ENCODE measurements around the gene DNAH7. TPM values are rescaled to one million over a fixed set of nuclear protein-coding genes. Genes with fewer than 3 reads are reported as not detected.

The DNAH7 gene
- total RNA-seq, 6 experiments from 2014 or later, result 0.12 to 0.35 (median 0.26) TPM

- 62% methylated on average over 4 of the region's 4 CpGs for WGBS (ENCODE audit: insufficient coverage, low coverage, low lambda C conversion rate, missing lambda C conversion rate)
- no peak overlapping the region for H3K4me3 ChIP-seq
- DNase-seq, result no peak
- intact Hi-C loops (cut with DNase I), result no loop called here
- TF ChIP-seq CTCF (IDR thresholded peaks at IDR 0.05), result no peak
- no peak for TF ChIP-seq POLR2A (IDR thresholded peaks at IDR 0.05)
- no peak overlapping the region for H3K27ac ChIP-seq
- ATAC-seq, result no peak
- no peaks in the 10 kb centered on the region for H3K36me3 ChIP-seq
- H3K4me1 ChIP-seq, result no peaks in the 10 kb centered on the region
- H3K9me3 ChIP-seq, result no peaks in the 10 kb centered on the region
- no peaks in the 10 kb centered on the region for H3K27me3 ChIP-seq
These were observed 258.1 kb downstream of the DNAH7 start for GRCh38 chr2:195810340-195811098.

- Histone ChIP-seq H3K4me1 (no peaks in the 10 kb centered on the region), H3K27me3 (no peaks in the 10 kb centered on the region), H3K4me3 (no peak overlapping the region), H3K36me3 (no peaks in the 10 kb centered on the region), H3K9me3 (no peaks in the 10 kb centered on the region), H3K27ac (no peak overlapping the region)
- intact Hi-C loops (cut with DNase I), result no loop called here
- WGBS (ENCODE audit: insufficient coverage, low coverage, low lambda C conversion rate, missing lambda C conversion rate), result 44% methylated on average over 1 of the region's 1 CpG
- TF ChIP-seq POLR2A (IDR thresholded peaks at IDR 0.05) (no peak), CTCF (IDR thresholded peaks at IDR 0.05) (no peak)
- no peak for ATAC-seq
- DNase-seq, result no peak
These were observed 260.4 kb downstream of the DNAH7 start for GRCh38 chr2:195808189-195808588.

GRCh38 chr2:195805283-195805976, 263.2 kb downstream of the DNAH7 start:
- no peaks in the 10 kb centered on the region for H3K4me1 ChIP-seq
- H3K27me3 ChIP-seq, result no peaks in the 10 kb centered on the region
- H3K27ac ChIP-seq, result no peak overlapping the region
- no peak for DNase-seq
- TF ChIP-seq POLR2A (IDR thresholded peaks at IDR 0.05) (no peak), CTCF (IDR thresholded peaks at IDR 0.05) (no peak)
- intact Hi-C loops (cut with DNase I), result no loop called here
- H3K9me3 ChIP-seq, result no peaks in the 10 kb centered on the region
- no peaks in the 10 kb centered on the region for H3K36me3 ChIP-seq
- no peak overlapping the region for H3K4me3 ChIP-seq
- no peak for ATAC-seq
- WGBS (ENCODE audit: insufficient coverage, low coverage, low lambda C conversion rate, missing lambda C conversion rate), result 44% methylated on average over 1 of the region's 1 CpG

GRCh38 chr2:195795879-195796278, 272.8 kb downstream of the DNAH7 start:
- ATAC-seq (peak in 3 of 4 donors; percentile 52 to 96 (median 56)), DNase-seq (no peak)
- no peaks in the 10 kb centered on the region for H3K36me3 ChIP-seq
- no peaks in the 10 kb centered on the region for H3K27me3 ChIP-seq
- intact Hi-C loops (cut with DNase I), result no loop called here
- no peak overlapping the region for H3K4me3 ChIP-seq
- H3K4me1 ChIP-seq, result no peaks in the 10 kb centered on the region
- no peaks in the 10 kb centered on the region for H3K9me3 ChIP-seq
- WGBS (ENCODE audit: insufficient coverage, low coverage, low lambda C conversion rate, missing lambda C conversion rate), result 0% methylated on average over 1 of the region's 1 CpG
- H3K27ac ChIP-seq, result no peak overlapping the region
- no peak for TF ChIP-seq CTCF (IDR thresholded peaks at IDR 0.05)
- TF ChIP-seq POLR2A (IDR thresholded peaks at IDR 0.05), result no peak
